ENCODE measurements around the gene USP15. TPM values are rescaled to one million over a fixed set of nuclear protein-coding genes. Genes with fewer than 3 reads are reported as not detected.

Gene USP15
- total and polyA plus RNA-seq, 7 experiments from 2014 or later = 72.5 to 224 (median 175) TPM

DNA sequence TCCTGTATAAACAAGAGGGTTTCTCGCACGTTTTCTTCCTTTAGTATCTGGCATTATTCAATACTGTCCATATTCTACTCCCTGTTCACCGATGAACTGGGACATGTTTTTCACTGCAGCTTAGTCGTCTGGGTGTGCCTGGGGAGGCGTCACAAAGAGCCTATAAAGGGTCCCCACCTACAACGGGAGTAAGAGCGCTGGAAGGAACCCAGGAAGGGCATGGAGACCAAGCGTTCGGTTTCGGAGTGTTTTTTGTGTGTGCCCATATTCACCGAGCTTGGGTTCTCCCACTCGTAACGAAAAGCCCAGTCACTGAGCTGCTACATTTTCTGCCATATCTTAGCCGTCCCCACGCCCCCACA is 592 bp upstream of the USP15 start:
- Mint-ChIP-seq H3K4me3 (peak overlapping the region; percentile 90 to 100 (median 96)), H3K27me3 (peaks cover 0 to 3% (median 0%) of the 10 kb centered on the region in 5 donors), H3K9me3 (no peaks in the 10 kb centered on the region), H3K36me3 (peaks cover 0 to 24% (median 9%) of the 10 kb centered on the region in 5 donors), H3K4me1 (peaks cover 26 to 63% (median 56%) of the 10 kb centered on the region in 7 donors), H3K27ac (peak overlapping the region; percentile 97 to 99 (median 98))
- ATAC-seq (no peak), DNase-seq (no peak)
- Histone ChIP-seq H3K9me3 (ENCODE audit: control insufficient read depth in 2 of 3, low read length in 3 of 3) (no peaks in the 10 kb centered on the region), H3K4me3 (ENCODE audit: low read length) (peak overlapping the region; percentile 96), H3K27me3 (ENCODE audit: control insufficient read depth in 2 of 2, insufficient read depth in 2 of 2, low read length in 2 of 2) (no peaks in the 10 kb centered on the region), H3K36me3 (ENCODE audit: control insufficient read depth in 2 of 3, insufficient read depth in 3 of 3, low read length in 3 of 3) (peaks cover 0 to 10% (median 0%) of the 10 kb centered on the region in 3 experiments), H3K27ac (ENCODE audit: low read depth, low read length) (peak overlapping the region; percentile 98), H3K4me1 (ENCODE audit: control insufficient read depth in 2 of 2, insufficient read depth in 2 of 2, low read length in 2 of 2) (peaks cover 42 to 44% of the 10 kb centered on the region in 2 donors)
- intact Hi-C loops (cut with micrococcal nuclease) = loop anchor here in 1 of 2 donors (1.0 kb wide), 1 partner anchor 8 kb away; no protein-coding TSS in a partner anchor
- CTCF ChIA-PET = interaction anchor here (1.0 to 1.1 kb wide), 2 partner anchors 9 to 49 kb away, joined by 3 read pairs; no protein-coding TSS in a partner anchor
- POLR2A ChIA-PET = interaction anchor here (0.6 to 2.2 kb wide), 14 partner anchors 8 to 343 kb away, joined by 3 to 20 read pairs (median 4); no protein-coding TSS in a partner anchor

DNA sequence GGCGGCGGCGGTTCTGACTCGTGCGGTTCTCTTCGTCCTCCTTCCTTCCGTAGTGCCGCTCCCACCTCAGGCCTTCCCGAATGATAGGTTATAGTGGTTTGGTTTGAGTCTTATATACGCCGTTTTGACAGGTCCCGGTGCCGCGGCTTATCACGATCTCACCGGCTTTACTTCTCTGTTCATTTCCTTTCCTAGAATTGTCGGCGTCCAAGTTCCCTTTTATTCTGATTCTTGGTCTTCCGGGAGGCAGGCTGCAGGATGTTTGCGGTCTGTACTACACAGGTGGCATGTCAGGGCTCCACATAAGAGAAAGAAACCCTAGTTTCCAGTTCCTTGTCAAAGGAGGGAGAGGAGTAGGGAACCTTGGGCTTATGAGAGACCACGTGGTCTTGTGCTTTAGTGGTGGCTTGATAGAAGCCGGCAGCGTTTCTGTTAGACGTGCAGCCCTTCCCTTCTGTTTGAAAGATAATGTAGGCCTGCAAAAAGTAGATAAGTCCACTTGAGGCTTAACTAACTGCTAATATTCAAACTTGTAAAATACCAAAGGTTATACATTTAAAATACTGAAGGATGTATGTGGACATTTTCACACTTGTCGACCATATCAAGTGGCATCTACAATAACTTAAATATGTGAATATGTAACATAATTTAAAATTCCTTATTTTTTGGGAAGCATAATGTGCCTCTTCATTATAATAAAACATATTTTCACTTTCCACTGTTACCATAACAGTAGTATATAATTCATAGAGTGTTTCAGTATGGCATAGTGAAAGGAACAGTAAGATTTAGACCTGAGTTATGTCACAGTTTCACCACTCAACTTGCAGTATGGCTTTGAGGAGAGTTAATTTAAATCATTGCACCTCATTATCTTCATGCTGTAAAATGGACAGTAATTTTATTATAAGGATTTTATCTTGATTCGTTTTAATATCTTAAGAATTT is 804 bp downstream of the USP15 start:
- H3K4me1 ChIP-seq (ENCODE audit: control insufficient read depth in 2 of 2, insufficient read depth in 2 of 2, low read length in 2 of 2) = peaks cover 53% of the 10 kb centered on the region in 2 donors
- DNase-seq (peak in 8 of 9 donors; percentile 49 to 82 (median 76)), ATAC-seq (peak; percentile 35)
- H3K36me3 ChIP-seq (ENCODE audit: control insufficient read depth in 2 of 3, insufficient read depth in 3 of 3, low read length in 3 of 3) = peaks cover 0 to 10% (median 0%) of the 10 kb centered on the region in 3 experiments
- peaks cover 33 to 77% (median 70%) of the 10 kb centered on the region in 7 donors for H3K4me1 Mint-ChIP-seq
- no peaks in the 10 kb centered on the region for H3K9me3 Mint-ChIP-seq
- peak overlapping the region; percentile 96 for H3K4me3 ChIP-seq (ENCODE audit: low read length)
- ChIA-PET POLR2A (interaction anchor here (1.2 to 2.2 kb wide), 3 partner anchors 10 to 43 kb away, joined by 3 to 20 read pairs (median 12); no protein-coding TSS in a partner anchor), CTCF (no interaction called here)
- no peaks in the 10 kb centered on the region for H3K27me3 ChIP-seq (ENCODE audit: control insufficient read depth in 2 of 2, insufficient read depth in 2 of 2, low read length in 2 of 2)
- H3K27ac ChIP-seq (ENCODE audit: low read depth, low read length) = peak overlapping the region; percentile 98
- no peaks in the 10 kb centered on the region for H3K9me3 ChIP-seq (ENCODE audit: control insufficient read depth in 2 of 3, low read length in 3 of 3)
- peaks cover 0 to 3% (median 0%) of the 10 kb centered on the region in 5 donors for H3K27me3 Mint-ChIP-seq
- peak overlapping the region; percentile 90 to 100 (median 96) for H3K4me3 Mint-ChIP-seq
- peaks cover 0 to 27% (median 9%) of the 10 kb centered on the region in 5 donors for H3K36me3 Mint-ChIP-seq
- intact Hi-C loops (cut with micrococcal nuclease) = loop anchor here (1.0 to 10.0 kb wide), 16 partner anchors 9 to 1962 kb away; partner anchors contain the start of genes MON2 (in 2 of the 2) and KICS2 (in 1 of the 2)
- peak overlapping the region; percentile 97 to 99 (median 98) for H3K27ac Mint-ChIP-seq

DNA sequence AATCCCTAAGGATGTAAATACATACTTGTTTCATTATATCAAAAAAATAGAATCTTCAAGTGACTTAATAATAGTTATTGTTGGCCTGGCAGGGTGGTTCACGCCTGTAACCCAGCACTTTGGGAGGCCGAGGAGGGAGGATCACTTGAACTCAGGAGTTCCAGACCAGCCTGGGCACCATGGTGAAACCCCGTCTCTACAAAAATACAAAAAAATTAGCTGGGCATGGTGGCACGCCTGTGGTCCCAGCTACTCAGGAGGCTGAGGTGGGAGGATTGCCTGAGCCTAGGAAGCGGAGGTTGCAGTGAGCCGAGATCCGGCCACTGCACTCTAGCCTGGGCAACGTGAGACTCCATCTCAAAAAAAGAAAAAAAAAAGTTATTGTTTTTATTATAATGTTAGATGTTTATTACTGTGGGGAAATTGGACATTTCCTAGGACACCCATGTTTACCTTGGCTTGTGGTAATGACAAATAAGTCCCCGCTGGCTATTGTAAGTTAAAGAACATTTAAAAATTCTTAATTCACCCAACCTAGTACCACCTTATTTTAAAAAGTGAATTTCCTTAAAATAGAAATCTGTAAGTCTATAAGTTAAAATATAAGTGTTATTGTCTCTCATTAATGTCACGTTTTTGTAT is 1.8 kb downstream of the USP15 start:
- peak overlapping the region; percentile 98 for H3K27ac ChIP-seq (ENCODE audit: low read depth, low read length)
- DNase-seq (no peak), ATAC-seq (no peak)
- ChIA-PET CTCF (no interaction called here), POLR2A (interaction anchor here (0.6 kb wide), 1 partner anchor 288 kb away, joined by 5 read pairs; no protein-coding TSS in a partner anchor)
- Mint-ChIP-seq H3K36me3 (peaks cover 0 to 25% (median 9%) of the 10 kb centered on the region in 5 donors), H3K4me1 (peaks cover 29 to 77% (median 71%) of the 10 kb centered on the region in 7 donors), H3K4me3 (peak overlapping the region; percentile 86 to 100 (median 96)), H3K9me3 (no peaks in the 10 kb centered on the region), H3K27me3 (peaks cover 0 to 3% (median 0%) of the 10 kb centered on the region in 5 donors), H3K27ac (peak overlapping the region in 7 of 9 donors; percentile 23 to 99 (median 79))
- no peaks in the 10 kb centered on the region for H3K9me3 ChIP-seq (ENCODE audit: control insufficient read depth in 2 of 3, low read length in 3 of 3)
- peak overlapping the region; percentile 96 for H3K4me3 ChIP-seq (ENCODE audit: low read length)
- H3K4me1 ChIP-seq (ENCODE audit: control insufficient read depth in 2 of 2, insufficient read depth in 2 of 2, low read length in 2 of 2) = peaks cover 51 to 61% of the 10 kb centered on the region in 2 donors
- H3K27me3 ChIP-seq (ENCODE audit: control insufficient read depth in 2 of 2, insufficient read depth in 2 of 2, low read length in 2 of 2) = no peaks in the 10 kb centered on the region
- intact Hi-C loops (cut with micrococcal nuclease) = loop anchor here (1.0 to 10.0 kb wide), 12 partner anchors 8 to 1961 kb away; partner anchors contain the start of gene KICS2 (in 1 of the 2)
- H3K36me3 ChIP-seq (ENCODE audit: control insufficient read depth in 2 of 3, insufficient read depth in 3 of 3, low read length in 3 of 3) = peaks cover 0 to 10% (median 0%) of the 10 kb centered on the region in 3 experiments

DNA sequence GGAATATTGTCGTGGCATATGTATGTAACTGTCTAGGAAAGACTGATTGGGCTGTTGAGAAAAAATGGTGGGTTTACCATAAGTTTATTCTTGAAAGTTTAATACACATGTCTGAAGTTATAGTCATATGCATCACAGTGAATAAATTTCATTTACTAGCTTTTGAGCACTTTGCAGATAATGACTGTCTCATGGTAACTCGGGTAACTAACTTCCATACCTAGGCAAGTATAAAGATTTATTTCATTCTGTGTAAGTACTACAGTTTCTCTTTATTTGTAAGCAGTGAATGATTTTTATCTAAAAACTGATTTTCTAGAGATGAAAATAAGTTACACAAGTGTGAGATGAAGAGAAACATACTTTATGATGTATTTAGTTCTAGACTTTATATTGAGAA is 3.0 kb downstream of the USP15 start:
- H3K4me3 ChIP-seq (ENCODE audit: low read length) = peak overlapping the region; percentile 34
- POLR2A ChIA-PET = no interaction called here

DNA sequence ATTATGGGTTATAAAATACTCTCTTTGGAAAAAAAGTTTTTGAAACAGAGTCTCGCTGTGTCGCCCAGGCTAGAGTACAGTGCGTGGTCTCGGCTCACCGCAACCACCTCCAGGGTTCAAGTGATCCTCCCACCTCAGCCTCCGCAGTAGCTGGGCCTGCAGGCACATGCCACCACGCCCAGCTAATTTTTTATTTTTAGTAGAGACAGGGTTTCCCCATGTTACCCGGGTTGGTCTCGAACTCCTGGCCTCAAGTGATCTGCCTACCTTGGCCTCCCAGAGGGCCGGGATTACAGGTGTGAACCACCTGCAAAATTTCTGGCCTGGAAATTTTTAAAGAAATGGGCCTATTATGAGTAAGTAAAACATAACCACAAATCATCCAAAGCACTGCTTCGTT is 3.8 kb downstream of the USP15 start:
- no peaks in the 10 kb centered on the region for H3K9me3 Mint-ChIP-seq
- intact Hi-C loops (cut with micrococcal nuclease) = loop anchor here (5.0 to 10.0 kb wide), 6 partner anchors 38 to 531 kb away; no protein-coding TSS in a partner anchor
- H3K4me3 ChIP-seq (ENCODE audit: low read length) = peak overlapping the region; percentile 34
- H3K36me3 Mint-ChIP-seq = peaks cover 0 to 29% (median 13%) of the 10 kb centered on the region in 5 donors
- CTCF ChIA-PET = no interaction called here
- peak in 1 of 9 donors; percentile 38 for DNase-seq
- H3K27me3 ChIP-seq (ENCODE audit: control insufficient read depth in 2 of 2, insufficient read depth in 2 of 2, low read length in 2 of 2) = no peaks in the 10 kb centered on the region
- peaks cover 39 to 60% of the 10 kb centered on the region in 2 donors for H3K4me1 ChIP-seq (ENCODE audit: control insufficient read depth in 2 of 2, insufficient read depth in 2 of 2, low read length in 2 of 2)
- no peaks in the 10 kb centered on the region for H3K9me3 ChIP-seq (ENCODE audit: control insufficient read depth in 2 of 3, low read length in 3 of 3)
- peaks cover 0 to 10% (median 0%) of the 10 kb centered on the region in 3 experiments for H3K36me3 ChIP-seq (ENCODE audit: control insufficient read depth in 2 of 3, insufficient read depth in 3 of 3, low read length in 3 of 3)
- POLR2A ChIA-PET = no interaction called here
- peak overlapping the region; percentile 70 to 98 (median 91) for H3K4me3 Mint-ChIP-seq
- H3K4me1 Mint-ChIP-seq = peaks cover 40 to 78% (median 71%) of the 10 kb centered on the region in 7 donors
- peak overlapping the region; percentile 50 for H3K27ac ChIP-seq (ENCODE audit: low read depth, low read length)
- no peak for ATAC-seq
- H3K27me3 Mint-ChIP-seq = peaks cover 0 to 3% (median 0%) of the 10 kb centered on the region in 5 donors
- peak overlapping the region; percentile 68 to 95 (median 86) for H3K27ac Mint-ChIP-seq

More for the DNA sequence above, 3.0 kb downstream of the USP15 start:
- DNase-seq (no peak), ATAC-seq (no peak)
- Histone ChIP-seq H3K27ac (ENCODE audit: low read depth, low read length) (peak overlapping the region; percentile 50), H3K36me3 (ENCODE audit: control insufficient read depth in 2 of 3, insufficient read depth in 3 of 3, low read length in 3 of 3) (peaks cover 0 to 10% (median 0%) of the 10 kb centered on the region in 3 experiments), H3K9me3 (ENCODE audit: control insufficient read depth in 2 of 3, low read length in 3 of 3) (no peaks in the 10 kb centered on the region), H3K27me3 (ENCODE audit: control insufficient read depth in 2 of 2, insufficient read depth in 2 of 2, low read length in 2 of 2) (no peaks in the 10 kb centered on the region), H3K4me1 (ENCODE audit: control insufficient read depth in 2 of 2, insufficient read depth in 2 of 2, low read length in 2 of 2) (peaks cover 47 to 68% of the 10 kb centered on the region in 2 donors)
- peak overlapping the region; percentile 52 to 98 (median 91) for H3K4me3 Mint-ChIP-seq
- H3K9me3 Mint-ChIP-seq = no peaks in the 10 kb centered on the region
- H3K27me3 Mint-ChIP-seq = peaks cover 0 to 3% (median 0%) of the 10 kb centered on the region in 5 donors
- peak overlapping the region in 8 of 9 donors; percentile 48 to 95 (median 86) for H3K27ac Mint-ChIP-seq
- intact Hi-C loops (cut with micrococcal nuclease) = loop anchor here (5.0 to 10.0 kb wide), 6 partner anchors 39 to 532 kb away; no protein-coding TSS in a partner anchor
- CTCF ChIA-PET = no interaction called here
- peaks cover 0 to 29% (median 13%) of the 10 kb centered on the region in 5 donors for H3K36me3 Mint-ChIP-seq
- H3K4me1 Mint-ChIP-seq = peaks cover 32 to 78% (median 71%) of the 10 kb centered on the region in 7 donors

Data from naive thymus-derived CD4-positive, alpha-beta T cell (primary cell).